GM19239 (cell line): Measurements from ENCODE around the gene PI4K2B.
"Not testable (repeated sequence)": the region's sequence is repeated elsewhere in the genome, so short reads cannot be mapped to it uniquely, and the experiment has no call there.

Experiments used
- DNase-seq: peaks from one replicate; pipeline ENCODE4 v3.0.0; 2011; ENCODE audit warnings: low spot score; ENCODE audit not compliant: insufficient read length
- FAIRE-seq: peaks from 2 replicates; lab custom pipeline; 2011; peaks lifted over from hg19 to GRCh38; lab: Jason Lieb, UNC

Gene PI4K2B

DNA sequence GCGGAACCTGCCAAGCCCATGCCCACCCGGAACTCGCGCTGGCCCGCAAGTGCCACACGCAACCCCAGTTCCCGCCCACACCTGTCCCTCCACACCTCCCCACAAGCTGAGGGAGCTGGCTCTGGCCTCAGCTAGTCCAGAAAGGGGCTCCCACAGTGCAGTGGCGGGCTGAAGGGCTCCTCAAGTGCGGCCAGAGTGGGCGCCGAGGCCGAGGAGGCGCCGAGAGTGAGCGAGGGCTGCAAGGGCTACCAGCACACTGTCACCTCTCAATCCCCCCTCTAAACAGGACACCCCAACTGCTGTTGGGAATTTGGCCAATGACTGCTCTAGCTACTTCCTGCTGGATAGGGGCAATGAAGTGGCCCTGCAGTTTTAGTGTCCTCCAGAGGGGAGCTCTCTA lies 5.7 kb downstream of the PI4K2B start:
- DNase-seq, FAIRE-seq: not testable (repeated sequence)

DNA sequence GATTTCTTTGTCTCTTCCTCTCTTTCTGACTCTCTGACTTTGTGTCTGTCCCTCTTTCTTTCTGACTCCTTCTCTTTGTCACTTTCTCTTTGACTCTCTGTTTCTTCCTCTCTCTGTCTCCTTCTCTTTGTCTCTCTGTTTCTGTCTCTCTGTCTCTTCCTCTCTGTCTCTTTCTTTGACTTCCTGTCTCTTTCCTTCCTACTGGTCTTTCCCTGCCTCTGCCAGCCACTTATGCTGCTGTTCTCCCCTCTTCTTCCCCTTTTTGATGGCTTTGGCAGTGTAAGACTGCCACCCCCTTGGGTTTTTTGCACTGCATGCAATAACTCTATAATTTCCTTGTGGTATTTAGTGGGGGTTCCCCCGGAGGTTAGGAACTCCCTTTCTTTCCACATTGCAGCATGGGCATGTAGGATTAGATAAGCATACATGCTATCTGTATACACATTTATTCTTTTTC lies 6.9 kb downstream of the PI4K2B start:
- FAIRE-seq, DNase-seq: not testable (repeated sequence)

DNA sequence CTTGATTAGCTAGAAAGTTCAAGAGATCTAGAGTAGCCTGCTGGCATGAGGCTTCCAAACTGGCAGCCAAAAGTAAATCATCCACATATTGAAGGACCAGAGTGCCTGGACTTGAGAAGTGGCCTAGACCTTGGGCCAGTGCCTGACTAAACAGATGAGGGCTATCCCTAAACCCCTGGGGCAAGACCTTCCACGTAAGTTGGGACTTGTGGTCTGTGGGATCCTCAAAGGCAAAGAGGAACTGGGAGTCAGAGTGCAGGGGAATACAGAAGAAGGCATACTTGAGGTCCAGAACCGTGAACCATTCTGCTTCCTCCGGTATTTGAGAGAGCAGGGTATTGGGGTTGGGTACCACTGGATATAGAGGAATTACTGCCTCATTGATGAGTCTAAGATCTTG lies 8.4 kb downstream of the PI4K2B start:
- not testable (repeated sequence) for DNase-seq, FAIRE-seq

DNA sequence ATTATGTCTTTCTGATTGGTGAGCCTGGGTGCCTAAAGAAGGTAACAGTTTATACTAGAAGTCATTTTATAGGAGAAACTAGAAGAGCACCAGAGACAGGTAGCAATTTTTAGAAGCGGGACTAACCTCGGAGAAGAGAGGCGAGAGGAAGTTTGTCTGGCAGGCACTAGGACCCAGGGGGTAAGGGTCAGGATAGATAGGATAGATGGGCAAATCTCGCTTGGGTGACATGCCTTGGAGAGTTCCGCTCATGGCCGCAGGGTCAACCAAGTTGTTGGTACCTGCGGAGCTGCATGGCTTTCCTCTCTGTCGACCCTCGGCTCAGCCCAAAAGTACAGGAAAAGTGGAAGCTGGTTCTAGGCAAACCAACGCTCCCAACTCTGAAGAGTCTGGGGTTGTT lies 11.3 kb downstream of the PI4K2B start:
- DNase-seq (no peak), FAIRE-seq (no peak)

DNA sequence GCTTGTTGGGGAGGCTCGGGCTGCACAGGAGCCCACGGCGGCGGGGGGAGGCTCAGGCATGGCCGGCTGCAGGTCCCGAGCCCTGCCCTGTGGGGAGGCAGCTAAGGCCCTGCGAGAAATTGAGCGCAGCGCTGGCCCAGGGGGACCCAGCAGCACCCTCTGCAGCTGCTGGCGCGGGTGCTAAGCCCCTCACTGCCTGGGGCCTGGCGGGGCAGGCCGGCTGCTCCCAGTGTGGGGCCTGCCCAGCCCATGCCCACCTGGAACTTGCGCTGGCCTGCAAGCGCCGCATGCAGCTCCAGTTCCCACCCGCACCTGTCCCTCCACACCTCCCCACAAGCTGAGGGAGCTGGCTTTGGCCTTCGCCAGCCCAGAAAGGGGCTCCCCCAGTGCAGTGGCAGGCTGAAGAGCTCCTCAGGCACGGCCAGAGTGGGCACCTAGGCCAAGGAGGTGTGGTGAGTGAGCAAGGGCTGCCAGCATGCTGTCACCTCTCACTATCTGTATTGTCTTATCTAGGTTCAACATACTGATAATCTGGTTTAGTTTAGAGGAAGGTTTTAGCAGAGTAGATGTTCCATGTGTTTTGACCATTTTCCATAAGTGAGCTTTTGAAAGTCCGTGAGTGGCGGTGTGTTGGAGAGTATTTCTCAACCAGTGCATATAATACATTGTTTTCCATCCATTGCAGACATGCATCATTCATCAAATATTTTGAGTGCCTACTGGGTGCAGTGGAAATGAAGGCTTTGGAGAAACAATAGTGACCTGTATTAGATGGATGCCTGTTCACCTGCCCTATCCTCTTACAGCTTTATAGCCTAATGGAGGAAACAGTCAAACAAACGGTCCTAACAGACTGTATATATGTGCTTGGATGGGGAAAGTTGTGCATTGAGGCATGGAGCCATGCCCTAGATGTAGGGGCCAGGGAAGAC lies 13.1 kb downstream of the PI4K2B start:
- FAIRE-seq (no peak), DNase-seq (no peak)

DNA sequence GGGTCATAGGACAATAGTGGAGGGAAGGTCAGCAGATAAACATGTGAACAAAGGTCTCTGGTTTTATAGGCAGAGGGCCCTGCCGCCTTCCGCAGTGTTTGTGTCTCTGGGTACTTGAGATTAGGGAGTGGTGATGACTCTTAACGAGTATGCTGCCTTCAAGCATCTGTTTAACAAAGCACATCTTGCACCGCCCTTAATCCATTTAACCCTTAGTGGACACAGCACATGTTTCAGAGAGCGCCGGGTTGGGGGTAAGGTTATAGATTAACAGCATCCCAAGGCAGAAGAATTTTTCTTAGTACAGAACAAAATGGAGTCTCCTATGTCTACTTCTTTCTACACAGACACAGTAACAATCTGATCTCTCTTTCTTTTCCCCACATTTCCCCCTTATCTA lies 15.0 kb downstream of the PI4K2B start:
- FAIRE-seq, DNase-seq: not testable (repeated sequence)

DNA sequence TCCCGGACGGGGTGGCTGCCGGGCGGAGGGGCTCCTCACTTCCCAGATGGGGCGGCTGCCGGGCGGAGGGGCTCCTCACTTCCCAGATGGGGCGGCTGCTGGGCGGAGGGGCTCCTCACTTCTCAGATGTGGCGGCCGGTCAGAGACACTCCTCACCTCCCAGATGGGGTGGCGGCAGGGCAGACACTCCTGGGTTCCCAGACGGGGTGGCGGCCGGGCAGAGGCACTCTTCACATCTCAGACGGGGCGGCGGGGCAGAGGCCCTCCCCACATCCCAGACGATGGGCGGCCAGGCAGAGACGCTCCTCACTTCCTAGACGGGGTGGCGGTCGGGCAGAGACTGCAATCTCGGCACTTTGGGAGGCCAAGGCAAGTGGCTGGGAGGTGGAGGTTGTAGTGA lies 15.7 kb downstream of the PI4K2B start:
- DNase-seq, FAIRE-seq: not testable (repeated sequence)

DNA sequence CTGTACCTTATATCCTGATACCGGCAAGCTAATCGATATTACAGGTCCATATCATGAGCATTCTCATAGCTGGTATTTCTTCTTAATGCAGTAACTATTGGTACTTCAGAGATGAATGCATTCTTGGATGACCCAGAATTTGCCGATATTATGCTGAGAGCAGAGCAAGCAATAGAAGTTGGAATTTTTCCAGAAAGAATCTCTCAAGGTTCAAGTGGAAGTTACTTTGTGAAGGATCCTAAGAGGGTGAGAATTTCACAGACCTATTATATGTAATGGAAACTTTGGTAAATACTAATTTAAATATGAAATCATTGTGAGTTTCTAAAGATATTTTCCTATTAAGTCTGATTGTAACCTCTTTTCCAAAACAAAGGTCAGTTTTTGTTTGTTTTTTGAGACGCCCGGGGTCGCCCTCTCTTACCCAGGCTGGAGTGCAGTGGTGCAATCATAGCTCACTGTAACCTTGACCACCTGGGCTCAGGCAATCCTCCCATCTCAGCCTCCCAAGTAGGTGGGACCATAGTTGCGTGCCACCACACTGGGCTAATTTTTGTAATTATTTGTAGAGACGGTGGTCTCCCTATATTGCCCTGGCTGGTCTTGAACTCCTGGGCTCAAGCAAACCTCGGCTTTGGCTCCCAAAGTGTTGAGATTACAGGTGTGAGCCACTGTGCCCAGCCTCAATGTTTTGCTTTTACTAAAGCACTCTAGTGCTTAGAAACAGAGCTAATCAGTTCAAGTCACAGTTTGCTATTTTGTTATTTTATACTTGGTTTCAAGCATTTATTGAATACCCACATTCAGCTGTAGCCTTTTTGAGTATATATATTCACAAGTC lies 18.6 kb downstream of the PI4K2B start:
- FAIRE-seq = peak; percentile 45

DNA sequence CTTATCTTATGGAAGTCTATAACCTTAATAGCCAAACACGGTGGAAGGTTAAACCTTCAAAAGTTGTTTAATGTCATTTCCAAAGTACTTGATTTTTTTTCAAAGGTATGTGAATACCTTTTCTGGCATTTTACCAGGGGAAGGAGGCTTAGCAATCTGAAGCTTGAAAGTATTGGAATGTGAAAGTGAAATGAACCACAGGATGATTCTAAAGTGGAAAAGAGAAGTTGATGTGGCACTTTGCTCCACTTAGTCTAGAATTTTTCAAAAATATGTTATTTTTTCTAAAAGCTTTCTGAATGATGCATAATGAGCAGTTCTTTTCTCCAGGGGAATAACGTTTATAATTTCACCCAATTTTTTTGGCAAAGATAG lies 19.2 kb downstream of the PI4K2B start:
- FAIRE-seq (no peak), DNase-seq (no peak)

More for the DNA sequence above, 18.6 kb downstream of the PI4K2B start:
- no peak for DNase-seq

DNA sequence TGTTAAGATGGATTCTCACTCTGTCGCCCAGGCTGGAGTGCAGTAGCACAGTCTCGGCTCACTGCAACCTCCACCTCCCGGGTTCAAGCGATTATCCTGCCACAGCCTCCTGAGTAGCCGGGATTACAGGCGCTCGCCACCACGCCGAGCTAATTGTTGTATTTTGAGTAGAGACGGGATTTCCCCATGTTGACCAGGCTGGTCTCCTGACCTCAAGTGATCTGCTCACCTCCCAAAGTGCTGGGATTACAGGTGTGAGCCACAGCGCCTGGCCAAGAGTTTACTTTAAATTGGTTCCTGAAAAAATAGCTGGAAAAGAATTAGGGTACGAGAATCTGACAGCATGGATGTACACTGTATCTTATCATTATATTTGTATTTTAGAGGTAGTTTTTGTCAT lies 20.0 kb downstream of the PI4K2B start:
- not testable (repeated sequence) for FAIRE-seq, DNase-seq

DNA sequence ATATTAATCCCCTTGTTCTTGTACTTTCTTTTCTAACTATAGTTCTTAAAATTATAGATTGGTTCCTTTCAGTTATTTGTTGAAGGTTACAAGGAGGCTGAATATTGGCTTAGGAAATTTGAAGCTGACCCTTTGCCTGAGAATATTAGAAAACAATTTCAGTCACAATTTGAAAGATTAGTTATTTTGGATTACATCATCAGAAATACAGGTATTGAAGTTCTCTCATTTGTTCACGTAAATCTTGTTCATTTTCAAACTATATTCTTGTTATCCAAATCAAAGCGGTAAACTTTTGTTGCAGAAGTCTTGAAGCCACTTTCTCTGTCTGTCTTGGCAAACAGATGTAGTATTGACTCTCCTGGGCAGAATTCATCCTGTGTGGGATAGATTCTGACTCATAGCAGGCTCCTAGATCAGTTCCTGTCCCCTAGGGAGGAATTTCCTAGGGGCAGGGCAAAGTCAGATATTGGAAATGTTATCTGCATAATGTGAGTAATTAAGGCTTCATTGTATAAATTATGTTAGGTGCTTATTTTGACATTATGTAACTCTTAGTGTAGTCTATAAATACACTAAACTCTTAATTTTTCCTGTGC lies 25.2 kb downstream of the PI4K2B start:
- FAIRE-seq = no peak

DNA sequence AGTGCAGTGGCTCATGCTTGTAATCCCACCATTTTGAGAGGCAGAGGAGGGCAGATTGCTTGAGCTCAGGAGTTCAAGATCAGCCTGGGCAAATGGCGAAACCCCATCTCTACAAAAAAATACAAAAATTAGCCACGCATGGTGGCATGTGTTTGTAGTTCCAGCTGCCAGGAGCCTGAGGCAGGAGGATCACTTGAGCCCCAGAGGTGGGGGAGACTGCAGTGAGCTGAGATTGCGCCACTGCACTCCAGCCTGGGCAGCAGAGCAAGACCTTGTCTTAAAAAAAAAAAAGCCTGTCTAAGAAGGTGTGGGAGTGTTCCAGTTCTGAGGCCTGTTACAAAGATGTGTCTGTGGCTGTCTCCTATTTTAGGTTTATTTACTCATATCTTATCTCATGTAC lies 38.0 kb downstream of the PI4K2B start:
- DNase-seq (no peak), FAIRE-seq (no peak)

More for the DNA sequence above, 25.2 kb downstream of the PI4K2B start:
- no peak for DNase-seq

DNA sequence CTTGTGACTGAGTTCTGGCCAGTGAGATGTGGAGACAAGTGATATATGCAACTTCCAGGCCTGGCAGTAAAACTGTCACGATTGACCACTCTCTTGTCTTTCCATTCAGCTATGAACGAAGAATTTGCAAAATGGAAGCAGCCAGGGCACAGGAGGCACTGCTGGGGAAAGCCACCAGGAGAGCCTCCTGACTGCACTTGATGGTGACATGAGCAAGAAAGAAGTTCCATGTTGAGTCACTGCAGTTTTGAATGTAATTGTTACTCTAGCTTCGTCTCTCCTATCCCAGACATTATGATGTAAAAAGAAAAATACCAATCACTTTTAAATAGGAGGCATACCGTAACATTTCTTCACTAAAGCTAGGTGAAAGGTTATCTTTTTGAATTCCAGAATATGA lies 46.4 kb downstream of the PI4K2B start:
- DNase-seq (no peak), FAIRE-seq (no peak)

DNA sequence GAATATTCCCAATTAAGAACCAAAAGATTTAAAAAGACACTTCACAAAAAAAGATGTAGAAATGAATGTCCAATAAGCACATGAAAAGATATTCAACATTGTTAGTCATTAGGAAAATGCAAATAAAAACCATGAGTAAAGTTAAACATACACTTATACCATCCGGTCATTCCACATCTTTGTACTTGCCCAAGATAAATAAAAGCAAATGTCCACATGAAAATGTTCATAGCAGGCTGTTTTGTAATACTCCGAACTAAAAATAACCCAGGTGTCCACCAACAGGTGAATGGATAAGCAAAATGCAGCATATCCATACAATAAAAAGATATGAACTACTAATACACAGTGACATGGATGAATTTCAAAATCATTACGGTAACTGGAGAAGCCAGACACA lies 50.1 kb downstream of the PI4K2B start:
- DNase-seq (no peak), FAIRE-seq (no peak)

DNA sequence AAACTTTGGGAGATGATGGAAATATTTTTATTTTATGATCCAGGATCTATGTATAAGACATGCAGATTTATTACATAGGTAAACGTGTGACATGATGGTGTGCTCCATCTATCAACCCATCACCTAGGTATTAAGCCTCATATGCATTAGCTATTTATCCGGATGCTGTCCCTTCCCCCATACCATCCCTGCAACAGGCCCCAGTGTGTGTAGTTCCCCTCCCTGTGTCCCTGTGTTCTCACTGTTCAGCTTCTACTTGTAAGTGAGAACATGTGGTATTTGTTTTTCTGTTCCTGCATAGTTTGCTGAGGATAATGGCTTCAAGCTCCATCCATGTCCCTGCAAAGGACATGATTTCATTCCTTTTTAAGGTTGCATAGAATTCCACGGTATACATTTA lies 50.6 kb downstream of the PI4K2B start:
- FAIRE-seq (no peak), DNase-seq (no peak)

DNA sequence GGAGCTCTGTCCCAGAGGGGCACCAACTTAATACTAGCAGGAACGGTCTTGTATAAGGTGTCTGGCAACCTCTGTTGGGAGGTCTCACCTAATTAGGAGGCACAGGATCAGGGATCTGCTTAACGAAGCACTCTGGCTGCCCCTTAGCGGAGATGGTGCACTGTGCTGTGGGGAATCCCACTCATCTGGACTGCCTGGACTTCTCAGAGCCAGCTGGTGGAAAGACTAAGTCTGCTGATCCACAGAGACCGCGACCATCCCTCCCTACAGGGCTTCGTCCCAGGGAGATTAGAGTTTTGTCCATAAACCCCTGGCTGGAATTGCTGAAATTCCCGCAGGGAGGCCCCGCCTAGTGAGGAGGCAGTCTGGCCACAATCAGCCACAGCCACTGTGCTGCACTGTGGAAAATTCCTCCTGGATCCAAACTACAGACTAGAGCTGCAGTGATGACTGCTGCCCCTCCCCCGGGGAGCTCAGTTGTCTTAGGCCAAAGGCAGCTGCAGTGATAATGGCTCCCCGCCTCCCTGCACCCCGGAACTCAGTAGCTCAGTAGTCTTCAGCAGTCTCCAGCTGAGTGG lies 56.7 kb downstream of the PI4K2B start:
- DNase-seq (no peak), FAIRE-seq (peak; percentile 37)

DNA sequence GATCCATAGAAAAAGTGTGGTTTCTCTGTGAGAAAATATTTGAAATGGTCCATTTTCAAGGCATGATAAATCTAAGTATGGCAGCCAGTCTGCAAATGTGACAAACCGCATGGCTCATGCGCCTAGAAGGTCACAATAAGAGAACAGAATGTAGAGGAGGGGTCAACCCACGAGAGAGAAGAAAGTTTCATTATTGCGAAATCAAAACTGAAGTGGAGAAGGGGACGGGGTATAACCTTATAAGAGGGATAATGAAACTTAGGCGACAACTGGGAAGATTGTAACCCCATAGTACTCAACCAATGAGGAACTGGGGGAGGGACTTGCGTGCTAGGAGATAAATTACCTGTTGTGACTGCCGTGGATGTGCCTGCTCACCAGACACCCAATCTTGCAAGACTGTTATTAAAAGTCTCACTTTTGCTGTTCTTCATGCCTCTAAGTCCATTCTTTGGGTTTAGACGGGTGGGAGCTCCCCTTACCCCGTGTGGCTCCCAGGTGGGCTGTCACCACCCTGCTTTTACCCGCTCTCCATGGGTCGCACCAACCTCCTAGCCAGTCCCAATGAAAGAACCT lies 57.4 kb downstream of the PI4K2B start:
- DNase-seq (no peak), FAIRE-seq (no peak)

DNA sequence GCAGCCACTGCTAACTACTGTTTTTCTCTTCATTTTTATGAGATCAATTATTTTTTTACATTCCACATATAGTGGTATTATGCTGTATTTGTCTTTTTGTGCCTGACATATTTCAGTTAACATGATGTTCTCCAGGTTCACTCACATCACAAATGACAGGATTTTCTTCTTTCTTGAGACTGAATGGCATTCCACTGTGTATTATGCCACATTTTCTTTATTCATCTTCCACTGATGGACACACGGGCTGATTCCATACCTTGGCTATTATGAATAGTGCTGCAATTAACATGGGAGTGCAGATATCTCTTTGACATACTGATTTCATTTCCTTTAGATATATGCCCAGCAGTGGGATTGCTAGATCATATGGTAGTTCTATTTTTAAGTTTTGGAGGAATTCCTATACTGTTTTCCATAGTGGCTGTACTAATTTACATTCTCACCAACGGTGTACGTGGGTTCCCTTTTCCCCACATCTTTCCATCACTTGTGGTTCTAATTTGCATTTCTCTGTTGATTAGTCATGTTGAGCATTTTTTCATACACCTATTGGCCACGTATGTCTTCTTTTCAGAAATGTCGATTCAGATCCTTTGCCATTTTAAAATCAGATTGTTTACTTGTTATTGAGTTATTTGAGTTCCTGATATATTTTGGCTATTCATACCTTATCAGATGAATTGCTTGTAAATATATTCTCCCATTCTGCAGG lies 63.9 kb downstream of the PI4K2B start:
- FAIRE-seq = no peak
- DNase-seq = no peak

DNA sequence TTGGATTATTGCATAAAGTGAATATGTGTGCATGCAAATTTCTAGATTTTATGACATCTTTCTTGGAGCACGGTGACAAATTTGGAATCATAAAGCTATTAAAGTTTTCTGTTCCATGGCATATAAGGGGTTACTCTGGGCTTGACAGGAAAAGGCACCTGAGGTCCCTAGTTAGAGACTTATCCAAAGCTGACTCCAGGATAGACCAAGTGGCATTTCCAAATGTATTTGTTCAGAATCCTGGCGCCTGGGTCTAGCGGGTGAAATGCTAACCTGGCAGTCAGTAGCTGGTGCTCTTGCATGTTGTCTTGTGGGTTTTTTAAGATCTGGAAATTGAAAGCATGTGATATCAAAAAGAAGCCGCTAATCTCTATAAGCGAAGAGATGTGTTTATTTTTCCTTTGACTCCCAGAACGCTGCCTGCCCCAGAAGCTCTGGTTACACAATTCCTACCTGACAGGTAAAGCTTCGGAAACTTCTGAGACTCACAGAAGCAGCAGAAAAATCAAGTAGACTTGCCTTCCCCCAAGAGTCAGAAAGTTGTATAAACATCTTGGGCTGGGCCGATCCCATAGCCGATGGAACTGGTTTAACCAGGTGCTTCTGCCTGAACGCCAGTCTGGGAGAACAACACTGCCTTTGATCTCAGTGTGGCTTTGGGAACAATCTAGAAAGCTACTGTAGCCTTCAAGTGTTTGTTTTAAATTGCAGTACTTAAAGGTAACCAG lies 65.8 kb downstream of the PI4K2B start:
- DNase-seq = no peak
- no peak for FAIRE-seq
